Hepatocyte (in vitro differentiated cells): Measurements from ENCODE around the gene STXBP1. TPM values are rescaled to one million over a fixed set of nuclear protein-coding genes. Genes with fewer than 3 reads are reported as not detected.
A peak's percentile ranks its signal among the peaks of the same experiment; 100 is the strongest.

Experiments
- DNase-seq: peaks from one replicate; pipeline ENCODE4 v3.0.0-alpha.2; 2016; ENCODE audit warnings: low spot score
- H2AFZ ChIP-seq: fragments of 200-600 bp; sonication (generic); 2 replicates; pipeline ENCODE4 v1.6.0; 2016; ENCODE audit warnings: antibody characterized with exemption, mild to moderate bottlenecking
- H3K27ac ChIP-seq: fragments of 200-600 bp; sonication (generic); 2 replicates; pipeline ENCODE4 v1.5.1; 2016; ENCODE audit warnings: mild to moderate bottlenecking
- H3K27me3 ChIP-seq: fragments of 200-600 bp; sonication (generic); 2 replicates; pipeline ENCODE4 v1.6.1; 2016
- H3K36me3 ChIP-seq: fragments of 200-600 bp; sonication (generic); replicated peaks from 2 replicates; pipeline ENCODE4 v1.5.1; 2016; ENCODE audit warnings: low read depth; ENCODE audit not compliant: insufficient read depth
- H3K4me1 ChIP-seq: fragments of 200-600 bp; sonication (generic); 2 replicates; pipeline ENCODE4 v1.5.1; 2016; ENCODE audit warnings: mild to moderate bottlenecking, moderate library complexity; ENCODE audit not compliant: insufficient read depth
- H3K4me2 ChIP-seq: fragments of 200-600 bp; sonication (generic); 2 replicates; pipeline ENCODE4 v1.6.0; 2016
- H3K4me3 ChIP-seq: fragments of 200-600 bp; sonication (generic); 2 replicates; pipeline ENCODE4 v1.5.1; 2016; ENCODE audit warnings: mild to moderate bottlenecking
- H3K79me2 ChIP-seq: fragments of 200-600 bp; sonication (generic); 2 replicates; pipeline ENCODE4 v1.6.0; 2017; ENCODE audit warnings: mild to moderate bottlenecking
- H3K9me2 ChIP-seq: fragments of 200-600 bp; sonication (generic); replicated peaks from 2 replicates; pipeline ENCODE4 v1.6.0; 2017; ENCODE audit warnings: mild to moderate bottlenecking; ENCODE audit not compliant: insufficient read depth
- H3K9me3 ChIP-seq: fragments of 200-600 bp; sonication (generic); 2 replicates; pipeline ENCODE4 v1.5.1; 2016; ENCODE audit warnings: low read depth, mild to moderate bottlenecking
- H4K20me1 ChIP-seq: fragments of 200-600 bp; sonication (generic); 2 replicates; pipeline ENCODE4 v1.6.0; 2016; ENCODE audit warnings: mild to moderate bottlenecking; ENCODE audit not compliant: insufficient read depth, poor library complexity, severe bottlenecking
- CTCF ChIP-seq: fragments of 200-600 bp; sonication (generic); IDR thresholded peaks from 2 replicates; pipeline ENCODE4 v1.5.1; 2016; ENCODE audit warnings: antibody characterized with exemption, mild to moderate bottlenecking; ENCODE audit not compliant: poor library complexity
- EZH2 ChIP-seq: fragments of 200-600 bp; sonication (generic); IDR thresholded peaks from 2 replicates; pipeline ENCODE4 v1.6.1; 2016; ENCODE audit warnings: antibody characterized with exemption, mild to moderate bottlenecking, borderline replicate concordance
- EZH2phosphoT487 ChIP-seq: fragments of 200-600 bp; sonication (generic); IDR thresholded peaks from one replicate; pipeline ENCODE4 v1.6.1; 2018; ENCODE audit warnings: antibody characterized with exemption, mild to moderate bottlenecking, low read depth, moderate library complexity; ENCODE audit not compliant: unreplicated experiment, severe bottlenecking
- WGBS: methylation state at CpG from one replicate; pipeline ENCODE4 v1.1.6; 2016; ENCODE audit warnings: low lambda C conversion rate; ENCODE audit errors: missing lambda C conversion rate; 5-methylcytosine and 5-hydroxymethylcytosine counted together
- polyA plus RNA-seq: library from polyadenylated mRNA; unstranded; fragments of >200 nt; fragmentation: Nextera tagmentation; extraction: Ambion mirVana; gene quantifications from 2 replicates; pipeline ENCODE4 v1.2.1, GENCODE V29; 2016
- total RNA-seq: library from RNA; depleted of rRNA; stranded (reverse); fragments of >200 nt; gene quantifications from 2 replicates; pipeline ENCODE4 v1.2.3, GENCODE V29; 2014

Gene STXBP1
- total and polyA plus RNA-seq, 2 experiments from 2014 or later = 22.6 to 27.6 TPM

GRCh38 chr9:127694890-127695720 is 83.0 kb downstream of the STXBP1 start:
- DNase-seq = no peak
- WGBS = 75% methylated on average over 9 of the region's 9 CpGs
- no peak for TF ChIP-seq EZH2
- TF ChIP-seq CTCF = no peak
- TF ChIP-seq EZH2phosphoT487 = no peak

DNA sequence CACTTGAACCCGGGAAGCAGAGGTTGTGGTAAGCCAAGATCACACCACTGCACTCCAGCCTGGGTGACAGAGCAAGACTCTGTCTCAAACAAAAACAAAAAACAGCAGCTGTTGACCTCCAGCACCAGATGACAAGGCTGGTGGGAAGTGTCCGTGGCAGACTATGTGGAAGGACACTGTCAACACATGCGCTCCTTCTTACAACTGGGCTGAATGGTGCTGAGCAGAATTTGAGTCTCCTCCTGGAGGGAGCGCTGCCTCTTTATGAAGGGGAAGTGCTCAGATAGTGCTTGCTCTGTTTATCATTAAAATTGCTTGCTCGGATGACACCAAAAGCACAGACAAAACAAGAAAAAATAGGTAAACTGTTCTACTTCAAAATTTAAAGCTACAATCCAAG is 85.5 kb downstream of the STXBP1 start:
- Histone ChIP-seq H3K9me2 (no peaks in the 10 kb centered on the region), H3K4me2 (no peak overlapping the region), H3K9me3 (no peaks in the 10 kb centered on the region), H3K4me1 (no peaks in the 10 kb centered on the region), H3K36me3 (no peaks in the 10 kb centered on the region), H4K20me1 (no peaks in the 10 kb centered on the region), H3K4me3 (no peak overlapping the region), H3K79me2 (no peaks in the 10 kb centered on the region), H3K27me3 (no peaks in the 10 kb centered on the region), H2AFZ (no peak overlapping the region), H3K27ac (no peak overlapping the region)
- DNase-seq = no peak
- 76% methylated on average over 5 of the region's 5 CpGs for WGBS
- no peak for TF ChIP-seq CTCF
- TF ChIP-seq EZH2phosphoT487 = no peak
- TF ChIP-seq EZH2 = no peak

More at GRCh38 chr9:127694890-127695720, 83.0 kb downstream of the STXBP1 start:
- Histone ChIP-seq H3K4me2 (peak overlapping the region; percentile 47), H4K20me1 (no peaks in the 10 kb centered on the region), H3K9me3 (no peaks in the 10 kb centered on the region), H3K4me3 (no peak overlapping the region), H3K4me1 (no peaks in the 10 kb centered on the region), H2AFZ (no peak overlapping the region), H3K9me2 (no peaks in the 10 kb centered on the region), H3K36me3 (no peaks in the 10 kb centered on the region), H3K27me3 (no peaks in the 10 kb centered on the region), H3K27ac (peak overlapping the region; percentile 42), H3K79me2 (no peaks in the 10 kb centered on the region)

DNA sequence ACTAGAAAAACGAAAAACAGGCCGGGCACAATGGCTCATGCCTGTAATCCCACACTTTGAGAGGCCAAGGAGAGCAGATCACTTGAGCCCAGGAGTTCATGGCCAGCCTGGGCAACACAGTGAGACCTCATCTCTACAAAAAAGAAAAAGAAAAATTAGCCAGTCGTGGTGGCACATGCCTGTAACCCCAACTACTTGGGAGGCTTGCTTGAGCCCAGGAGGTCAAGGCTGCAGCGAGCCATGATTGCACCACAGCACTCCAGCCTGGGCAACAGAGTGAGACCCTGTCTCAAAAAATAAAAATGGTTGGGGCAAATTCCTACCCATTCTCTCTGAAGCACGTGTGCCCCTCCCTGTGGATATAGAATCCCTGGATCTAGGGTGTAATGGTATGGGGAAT is 86.3 kb downstream of the STXBP1 start:
- TF ChIP-seq EZH2phosphoT487 = no peak
- no peak for TF ChIP-seq EZH2
- no peak for TF ChIP-seq CTCF

More for the DNA sequence above, 86.3 kb downstream of the STXBP1 start:
- H3K9me2 ChIP-seq = no peaks in the 10 kb centered on the region
- no peaks in the 10 kb centered on the region for H4K20me1 ChIP-seq
- H3K27ac ChIP-seq = no peak overlapping the region
- no peaks in the 10 kb centered on the region for H3K79me2 ChIP-seq
- no peaks in the 10 kb centered on the region for H3K27me3 ChIP-seq
- H3K4me3 ChIP-seq = no peak overlapping the region
- no peak overlapping the region for H3K4me2 ChIP-seq
- no peaks in the 10 kb centered on the region for H3K4me1 ChIP-seq
- H2AFZ ChIP-seq = no peak overlapping the region
- DNase-seq = no peak
- H3K36me3 ChIP-seq = no peaks in the 10 kb centered on the region
- no peaks in the 10 kb centered on the region for H3K9me3 ChIP-seq
- 94% methylated on average over 5 of the region's 5 CpGs for WGBS
